Upper lobe of left lung (tissue), 6 donors: ENCODE results near the gene C16orf92. TPM values are rescaled to one million over a fixed set of nuclear protein-coding genes. Genes with fewer than 3 reads are reported as not detected.

ENCODE experiments used
- ATAC-seq, 2 donors: fragments of 200-7000 bp; cut with Tn5 transposase; one replicate each; pipeline ENCODE4 v1.9.1; 2022; ENCODE audit warnings: mild to moderate bottlenecking in 2 of 2, moderate library complexity in 2 of 2; ENCODE audit not compliant: low FRiP score in 2 of 2
- DNase-seq, 2 donors: peaks; one replicate each; pipeline ENCODE4 v3.0.0-alpha.2; 2019 to 2020
- H3K27ac ChIP-seq, 4 donors: fragments of 200-600 bp; sonication (generic); one replicate each; pipeline ENCODE4 v1.5.1; 2016 to 2019
- H3K27me3 ChIP-seq, 4 donors: fragments of 200-600 bp; sonication (generic); one replicate each; pipeline ENCODE4 v1.5.1; 2017 to 2019
- H3K36me3 ChIP-seq, 4 donors: fragments of 200-600 bp; sonication (generic); one replicate each; pipeline ENCODE4 v1.5.1; 2016 to 2019
- H3K4me1 ChIP-seq, 4 donors: fragments of 200-600 bp; sonication (generic); one replicate each; pipeline ENCODE4 v1.5.1; 2018 to 2019
- H3K4me3 ChIP-seq, 4 donors: fragments of 200-600 bp; sonication (generic); one replicate each; pipeline ENCODE4 v1.5.1; 2017 to 2019; ENCODE audit warnings: mild to moderate bottlenecking in 2 of 4, moderate library complexity in 1 of 4
- H3K9me3 ChIP-seq, 4 donors: fragments of 200-600 bp; sonication (generic); one replicate each; pipeline ENCODE4 v1.5.1; 2018 to 2019
- CTCF ChIP-seq, 6 experiments: fragments of 450-650 bp in 4 of 6; fragments of 200-600 bp in 2 of 6; sonication (generic) in 2 of 6; IDR thresholded peaks; one replicate each; pipeline ENCODE4 v1.5.1; 2016 to 2019; ENCODE audit warnings: antibody characterized with exemption in 6 of 6
- EP300 ChIP-seq, 4 donors: sonication (generic); formaldehyde crosslinking; IDR thresholded peaks; one replicate each; pipeline ENCODE4 v1.5.1; 2017; ENCODE audit warnings: antibody characterized with exemption in 4 of 4, control low read depth in 2 of 4
- POLR2A ChIP-seq, 4 donors: fragments of 450-650 bp; IDR thresholded peaks; one replicate each; pipeline ENCODE4 v1.5.1; 2016 to 2017; ENCODE audit warnings: antibody characterized with exemption in 4 of 4, mild to moderate bottlenecking in 2 of 4
- POLR2AphosphoS5 ChIP-seq, 2 donors: sonication (generic); formaldehyde crosslinking; IDR thresholded peaks; one replicate each; pipeline ENCODE4 v1.5.1; 2017; ENCODE audit warnings: antibody characterized with exemption in 2 of 2
- WGBS, 2 donors: methylation state at CpG; one replicate each; pipeline ENCODE4 v1.1.5; 2017 to 2018; 5-methylcytosine and 5-hydroxymethylcytosine counted together
- total RNA-seq, 6 donors: library from RNA; depleted of rRNA in 4 of 6; stranded (reverse); fragments of >200 nt in 4 of 6; gene quantifications; one replicate each; pipeline versions ENCODE4 v1.1.0 to v1.2.1, GENCODE V29; 2016 to 2021
- donor health status: DM: no; HTN: no; CAD: no; lungs with moderate emphysema.
- donor health status: DM: no; HTN: yes; CAD: no; lungs with severe emphysema.

The C16orf92 gene
- total RNA-seq, 6 donors from 2014 or later = not detected

- 66 to 79% methylated on average over 23 of the region's 23 CpGs for WGBS, 2 donors
Measured at GRCh38 chr16:29989111-29989858, 33.7 kb upstream of the C16orf92 start.

GRCh38 chr16:29990034-29990433, 33.0 kb upstream of the C16orf92 start:
- 56 to 80% methylated on average over 2 of the region's 2 CpGs for WGBS, 2 donors
- DNase-seq (peak in 1 of 2 donors; percentile 70), ATAC-seq (peak in 1 of 2 donors; percentile 72)
- H3K4me3 ChIP-seq = peak overlapping the region in 1 of 4 donors; percentile 40
- H3K27me3 ChIP-seq = no peaks in the 10 kb centered on the region
- peaks cover 35 to 88% (median 75%) of the 10 kb centered on the region in 4 donors for H3K36me3 ChIP-seq
- peak overlapping the region; percentile 73 to 92 (median 80) for H3K27ac ChIP-seq
- no peaks in the 10 kb centered on the region for H3K9me3 ChIP-seq
- TF ChIP-seq POLR2AphosphoS5 (IDR thresholded peaks at IDR 0.05) (no peak), POLR2A (IDR thresholded peaks at IDR 0.05) (no peak), CTCF (IDR thresholded peaks at IDR 0.05) (no peak), EP300 (IDR thresholded peaks at IDR 0.05) (no peak)
- peaks cover 17 to 76% (median 59%) of the 10 kb centered on the region in 4 donors for H3K4me1 ChIP-seq

More at GRCh38 chr16:29989111-29989858, 33.7 kb upstream of the C16orf92 start:
- H3K27ac ChIP-seq = peak overlapping the region; percentile 73 to 86 (median 80)
- no peaks in the 10 kb centered on the region for H3K9me3 ChIP-seq
- peaks cover 40 to 96% (median 82%) of the 10 kb centered on the region in 4 donors for H3K36me3 ChIP-seq
- peak; percentile 15 to 74 for ATAC-seq
- H3K4me3 ChIP-seq = peak overlapping the region in 3 of 4 donors; percentile 14 to 40 (median 32)
- peak in 1 of 4 donors; percentile 56 for TF ChIP-seq POLR2A (IDR thresholded peaks at IDR 0.05)
- TF ChIP-seq POLR2AphosphoS5 (IDR thresholded peaks at IDR 0.05) = peak in 1 of 2 donors; percentile 22
- no peak for TF ChIP-seq CTCF (IDR thresholded peaks at IDR 0.05)
- TF ChIP-seq EP300 (IDR thresholded peaks at IDR 0.05) = no peak
- peaks cover 10 to 70% (median 52%) of the 10 kb centered on the region in 4 donors for H3K4me1 ChIP-seq
- DNase-seq = peak in 1 of 2 donors; percentile 87
- no peaks in the 10 kb centered on the region for H3K27me3 ChIP-seq

GRCh38 chr16:29990883-29991570, 32.0 kb upstream of the C16orf92 start:
- peak in 1 of 2 donors; percentile 77 for DNase-seq
- 80 to 90% methylated on average over 8 to 35 of the region's 35 CpGs for WGBS, 2 donors
- Histone ChIP-seq H3K4me1 (peaks cover 17 to 68% (median 53%) of the 10 kb centered on the region in 4 donors), H3K4me3 (no peak overlapping the region), H3K27ac (peak overlapping the region; percentile 33 to 92 (median 70)), H3K27me3 (no peaks in the 10 kb centered on the region), H3K9me3 (no peaks in the 10 kb centered on the region), H3K36me3 (peaks cover 25 to 78% (median 65%) of the 10 kb centered on the region in 4 donors)
- ATAC-seq = no peak
- TF ChIP-seq POLR2AphosphoS5 (IDR thresholded peaks at IDR 0.05) = no peak
- no peak for TF ChIP-seq POLR2A (IDR thresholded peaks at IDR 0.05)

- DNase-seq (no peak), ATAC-seq (no peak)
- H3K4me3 ChIP-seq = no peak overlapping the region
- H3K36me3 ChIP-seq = peaks cover 20 to 73% (median 60%) of the 10 kb centered on the region in 4 donors
- peak overlapping the region; percentile 33 to 92 (median 70) for H3K27ac ChIP-seq
- H3K9me3 ChIP-seq = no peaks in the 10 kb centered on the region
- H3K27me3 ChIP-seq = no peaks in the 10 kb centered on the region
- H3K4me1 ChIP-seq = peaks cover 18 to 65% (median 51%) of the 10 kb centered on the region in 4 donors
- TF ChIP-seq POLR2A (IDR thresholded peaks at IDR 0.05) = no peak
- no peak for TF ChIP-seq CTCF (IDR thresholded peaks at IDR 0.05)
- TF ChIP-seq POLR2AphosphoS5 (IDR thresholded peaks at IDR 0.05) = no peak
- TF ChIP-seq EP300 (IDR thresholded peaks at IDR 0.05) = no peak
- WGBS, 2 donors = 84 to 87% methylated on average over 4 to 5 of the region's 5 CpGs
Measured at GRCh38 chr16:29991571-29991904, 31.5 kb upstream of the C16orf92 start.

- DNase-seq (peak in 1 of 2 donors; percentile 81), ATAC-seq (no peak)
- Histone ChIP-seq H3K36me3 (peaks cover 13 to 64% (median 51%) of the 10 kb centered on the region in 4 donors), H3K4me1 (peaks cover 26 to 64% (median 51%) of the 10 kb centered on the region in 4 donors), H3K9me3 (no peaks in the 10 kb centered on the region), H3K27me3 (no peaks in the 10 kb centered on the region), H3K4me3 (no peak overlapping the region), H3K27ac (peak overlapping the region in 3 of 4 donors; percentile 65 to 92 (median 76))
- 62 to 63% methylated on average over 7 of the region's 7 CpGs for WGBS, 2 donors
- no peak for TF ChIP-seq POLR2A (IDR thresholded peaks at IDR 0.05)
- no peak for TF ChIP-seq CTCF (IDR thresholded peaks at IDR 0.05)
- TF ChIP-seq POLR2AphosphoS5 (IDR thresholded peaks at IDR 0.05) = no peak
- no peak for TF ChIP-seq EP300 (IDR thresholded peaks at IDR 0.05)
Measured at GRCh38 chr16:29992344-29992967, 30.5 kb upstream of the C16orf92 start.
